ENCODE measurements around the gene CFLAR. TPM values are rescaled to one million over a fixed set of nuclear protein-coding genes. Genes with fewer than 3 reads are reported as not detected.
A peak's percentile ranks its signal among the peaks of the same experiment; 100 is the strongest.

CFLAR gene
- total and polyA plus RNA-seq, 2 of the 13 experiments (the other 11 are each of a cell fraction or from before 2014, with no cell fraction given): 43.8 to 92.1 TPM

DNA sequence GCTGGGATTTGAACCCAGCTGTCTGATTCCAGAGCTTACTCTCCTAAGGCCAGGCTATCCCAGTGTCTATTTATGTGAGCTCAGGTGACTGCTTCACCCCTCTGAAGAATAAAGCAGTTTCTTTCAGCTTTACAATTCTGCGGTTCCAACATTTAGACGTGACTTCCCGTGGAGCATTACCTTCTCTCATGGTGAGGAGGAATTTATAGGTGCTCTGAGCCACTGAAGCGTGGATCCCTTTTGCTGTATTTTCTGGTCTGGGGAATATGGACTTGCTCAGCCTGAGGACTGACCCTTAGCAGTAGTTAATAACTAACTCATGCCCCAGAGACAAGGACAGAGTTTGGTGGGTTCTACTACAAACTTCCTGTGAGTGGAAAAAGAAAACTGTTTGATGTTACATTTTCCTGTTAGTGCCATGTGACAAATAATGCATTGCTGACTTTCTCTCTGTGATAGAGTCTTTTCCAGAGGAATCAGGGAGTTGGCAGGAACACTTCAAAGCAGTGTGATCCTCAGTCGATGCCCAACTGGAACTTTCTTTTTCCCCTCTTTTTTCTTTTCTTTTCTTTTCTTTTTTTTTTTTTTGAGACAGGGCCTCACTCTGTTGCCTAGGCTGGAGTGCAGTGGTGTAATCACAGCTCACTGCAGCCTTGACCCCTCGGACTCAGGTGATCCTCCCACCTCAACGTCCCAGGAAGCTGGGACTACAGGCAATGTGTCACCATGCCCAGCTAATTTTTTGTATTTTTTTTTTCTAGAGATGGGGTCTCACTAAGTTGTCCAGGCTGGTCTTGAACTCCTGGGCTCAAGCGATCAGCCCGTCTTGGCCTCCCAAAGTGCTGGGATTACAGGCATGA lies 88.9 kb downstream of the CFLAR start (continued):
- no peak; the same call in 1 of the 2 replicates for TF ChIP-seq MEIS2 (CRISPR knock-in tag; IDR thresholded peaks at IDR 0.05)
- no peak; the same call in 1 of the 2 replicates for TF ChIP-seq RERE (CRISPR knock-in tag; IDR thresholded peaks at IDR 0.05; ENCODE audit: low read depth)
- TF ChIP-seq TCF7 (IDR thresholded peaks at IDR 0.05; ENCODE audit: low read depth): peak; percentile 89
- peak; percentile 82 for TF ChIP-seq CEBPG (CRISPR knock-in tag; IDR thresholded peaks at IDR 0.05)
- peak; percentile 18; the same call in 1 of the 2 replicates for TF ChIP-seq RFX5 (IDR thresholded peaks at IDR 0.05; ENCODE audit: low read depth, low read length)
- TF ChIP-seq ZNF383 (CRISPR knock-in tag; IDR thresholded peaks at IDR 0.05; ENCODE audit: borderline replicate concordance): no peak
- TF ChIP-seq RBAK (CRISPR knock-in tag; IDR thresholded peaks at IDR 0.05): 0 out of 2 replicates have a peak, but pooled peaks have one; percentile 71
- TF ChIP-seq, protein P1, sequence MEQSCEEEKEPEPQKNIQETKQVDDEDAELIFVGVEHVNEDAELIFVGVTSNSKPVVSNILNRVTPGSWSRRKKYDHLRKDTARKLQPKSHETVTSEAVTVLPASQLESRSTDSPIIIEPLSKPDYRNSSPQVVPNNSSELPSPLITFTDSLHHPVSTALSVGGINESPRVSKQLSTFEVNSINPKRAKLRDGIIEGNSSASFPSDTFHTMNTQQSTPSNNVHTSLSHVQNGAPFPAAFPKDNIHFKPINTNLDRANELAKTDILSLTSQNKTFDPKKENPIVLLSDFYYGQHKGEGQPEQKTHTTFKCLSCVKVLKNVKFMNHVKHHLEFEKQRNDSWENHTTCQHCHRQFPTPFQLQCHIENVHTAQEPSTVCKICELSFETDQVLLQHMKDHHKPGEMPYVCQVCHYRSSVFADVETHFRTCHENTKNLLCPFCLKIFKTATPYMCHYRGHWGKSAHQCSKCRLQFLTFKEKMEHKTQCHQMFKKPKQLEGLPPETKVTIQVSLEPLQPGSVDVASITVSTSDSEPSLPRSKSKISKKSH (CRISPR knock-in tag; IDR thresholded peaks at IDR 0.05; ENCODE audit: borderline replicate concordance): no peak; the same call in 1 of the 2 replicates
- no peak for TF ChIP-seq TRIM24 (CRISPR knock-in tag; IDR thresholded peaks at IDR 0.05)
- no peak for TF ChIP-seq DDIT3 (CRISPR knock-in tag; IDR thresholded peaks at IDR 0.05)
- TF ChIP-seq ZNF652 (CRISPR knock-in tag; IDR thresholded peaks at IDR 0.05; ENCODE audit: borderline replicate concordance, low read depth): no peak; the same call in 1 of the 2 replicates
- TF ChIP-seq YEATS2 (CRISPR knock-in tag; IDR thresholded peaks at IDR 0.05; ENCODE audit: borderline replicate concordance): no peak; the same call in 1 of the 2 replicates
- TF ChIP-seq, protein P2, sequence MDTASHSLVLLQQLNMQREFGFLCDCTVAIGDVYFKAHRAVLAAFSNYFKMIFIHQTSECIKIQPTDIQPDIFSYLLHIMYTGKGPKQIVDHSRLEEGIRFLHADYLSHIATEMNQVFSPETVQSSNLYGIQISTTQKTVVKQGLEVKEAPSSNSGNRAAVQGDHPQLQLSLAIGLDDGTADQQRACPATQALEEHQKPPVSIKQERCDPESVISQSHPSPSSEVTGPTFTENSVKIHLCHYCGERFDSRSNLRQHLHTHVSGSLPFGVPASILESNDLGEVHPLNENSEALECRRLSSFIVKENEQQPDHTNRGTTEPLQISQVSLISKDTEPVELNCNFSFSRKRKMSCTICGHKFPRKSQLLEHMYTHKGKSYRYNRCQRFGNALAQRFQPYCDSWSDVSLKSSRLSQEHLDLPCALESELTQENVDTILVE (CRISPR knock-in tag; IDR thresholded peaks at IDR 0.05): no peak
- TF ChIP-seq SP4 (CRISPR knock-in tag; IDR thresholded peaks at IDR 0.05): no peak
- TF ChIP-seq ZC3H13 (CRISPR knock-in tag; IDR thresholded peaks at IDR 0.05): no peak
- no peak for TF ChIP-seq CREB3 (CRISPR knock-in tag; IDR thresholded peaks at IDR 0.05)
- TF ChIP-seq MTA1 (CRISPR knock-in tag; IDR thresholded peaks at IDR 0.05; ENCODE audit: borderline replicate concordance): peak; percentile 44; the same call in 1 of the 2 replicates
- TF ChIP-seq GFI1 (CRISPR knock-in tag; IDR thresholded peaks at IDR 0.05; ENCODE audit: borderline replicate concordance): peak; percentile 87
- TF ChIP-seq ZNF746 (CRISPR knock-in tag; IDR thresholded peaks at IDR 0.05): no peak; the same call in 1 of the 2 replicates
- peak; percentile 53; the same call in 1 of the 2 replicates for TF ChIP-seq REPIN1 (CRISPR knock-in tag; IDR thresholded peaks at IDR 0.05; ENCODE audit: borderline replicate concordance, low read depth)
